GM23248 (cell line): ENCODE measurements around the gene HMGB2.

Source experiments
- EZH2 ChIP-seq: fragments of 200-600 bp; sonication (generic); IDR thresholded peaks from 2 replicates; pipeline ENCODE4 v1.6.1; 2018; ENCODE audit warnings: antibody characterized with exemption, mild to moderate bottlenecking; ENCODE audit not compliant: insufficient read depth, poor library complexity, severe bottlenecking
- EZH2phosphoT487 ChIP-seq: fragments of 200-600 bp; sonication (generic); IDR thresholded peaks from 2 replicates; pipeline ENCODE4 v1.6.1; 2018; ENCODE audit warnings: antibody characterized with exemption, moderate library complexity, mild to moderate bottlenecking, low read depth; ENCODE audit not compliant: insufficient read depth

DNA sequence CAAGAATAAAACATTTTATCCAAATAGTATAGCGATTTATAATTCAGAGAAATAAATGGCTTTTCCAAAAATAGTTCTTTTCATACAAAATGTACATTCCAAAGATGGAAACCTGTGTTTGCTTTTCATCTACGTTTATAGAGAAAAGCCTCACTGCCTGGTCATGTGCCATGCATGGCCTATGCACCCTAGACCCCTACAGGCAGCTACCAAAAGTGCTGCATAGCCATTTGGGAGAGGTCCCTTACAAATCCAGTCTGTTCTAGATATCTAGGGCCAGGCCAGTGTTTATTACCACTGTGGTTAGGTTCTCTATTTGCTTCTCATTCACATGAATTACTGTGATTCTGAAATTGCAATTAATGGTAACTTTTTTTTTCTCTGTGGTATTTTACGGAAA is 17.2 kb downstream of the HMGB2 start:
- TF ChIP-seq EZH2 (no peak), EZH2phosphoT487 (no peak)
